HEK293T (cell line): ENCODE results near the gene TFF2.

ENCODE experiments used
- BHLHE40 ChIP-seq: fragments of 450-650 bp; IDR thresholded peaks from 2 replicates; pipeline ENCODE4 v1.6.1; 2016; ENCODE audit warnings: mild to moderate bottlenecking, moderate library complexity, borderline replicate concordance
- ELF4 ChIP-seq: fragments of 450-650 bp; IDR thresholded peaks from 2 replicates; pipeline ENCODE4 v1.6.1; 2017; ENCODE audit warnings: antibody characterized with exemption
- SP1 ChIP-seq: fragments of 450-650 bp; IDR thresholded peaks from 2 replicates; pipeline ENCODE4 v1.6.1; 2017

DNA sequence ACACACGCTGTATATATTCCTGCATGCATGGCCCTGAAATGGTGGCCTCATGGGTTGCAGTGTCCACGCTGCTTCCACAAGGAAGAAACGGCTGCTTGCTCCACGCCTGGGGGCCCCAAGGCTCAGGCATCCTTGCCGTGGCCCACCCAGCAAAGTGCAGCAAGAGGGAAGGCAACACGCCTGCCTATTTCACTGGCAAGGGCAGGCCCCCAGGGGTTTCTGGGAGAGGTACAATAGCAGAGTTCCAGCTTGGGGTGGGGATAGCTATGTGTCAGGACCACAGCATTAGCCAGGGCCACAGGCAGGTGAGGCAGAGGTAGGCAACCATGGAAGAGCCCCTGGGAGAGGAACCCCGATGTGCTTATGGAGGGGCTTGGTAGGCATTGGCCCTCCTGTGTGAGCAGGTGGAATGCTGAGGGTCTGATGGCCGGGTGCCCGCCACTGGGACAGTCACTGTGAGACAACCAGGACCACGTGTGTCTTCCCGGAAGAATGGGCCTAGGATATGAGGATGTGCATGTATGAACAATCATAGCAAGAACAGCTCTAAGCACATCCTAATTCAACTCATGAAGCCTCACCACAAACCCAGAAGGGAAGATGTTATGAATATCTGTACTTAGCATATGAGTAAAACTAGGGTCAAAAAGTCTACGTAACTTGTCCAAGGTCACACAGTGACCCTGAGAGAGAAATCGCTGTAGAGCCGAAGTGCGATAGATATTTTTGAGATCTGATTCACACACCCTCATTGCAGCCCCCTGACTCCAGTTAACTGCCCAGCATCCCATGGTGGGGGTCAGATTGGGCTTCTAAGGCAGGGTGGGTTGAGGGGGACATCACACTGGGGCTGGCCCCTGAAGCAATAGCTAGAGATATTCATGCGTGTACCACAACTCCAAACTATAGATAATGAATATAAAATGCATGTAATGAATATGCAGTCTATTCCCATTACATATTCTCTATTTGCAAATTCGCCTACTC lies 11.8 kb downstream of the TFF2 start:
- TF ChIP-seq BHLHE40: no peak
- TF ChIP-seq SP1: no peak
- TF ChIP-seq ELF4: no peak
